ENCODE measurements around the gene NRXN3. TPM values are rescaled to one million over a fixed set of nuclear protein-coding genes. Genes with fewer than 3 reads are reported as not detected.

The NRXN3 gene
- polyA plus RNA-seq, 6 donors from 2014 or later: not detected

DNA sequence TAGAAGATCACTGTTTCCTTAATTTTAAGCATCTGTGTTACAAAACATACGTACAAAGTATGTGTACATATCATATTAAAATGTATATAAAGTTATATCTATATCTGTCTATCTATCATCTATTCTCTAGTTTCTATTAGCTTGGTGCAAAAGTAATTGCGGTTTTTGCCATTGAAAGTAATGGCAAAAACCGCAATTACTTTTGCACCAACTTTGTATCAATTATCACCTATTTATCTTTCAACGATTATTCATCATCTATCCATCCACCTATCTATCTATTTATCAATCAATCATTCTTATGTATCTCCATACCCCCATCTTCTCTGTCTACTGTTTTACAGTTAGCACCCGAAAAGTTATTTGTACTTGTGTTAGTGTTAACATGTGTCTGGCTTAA is 447.6 kb downstream of the NRXN3 start:
- Mint-ChIP-seq H3K4me1 (no peaks in the 10 kb centered on the region), H3K36me3 (no peaks in the 10 kb centered on the region), H3K9me3 (peaks cover 0 to 2% (median 0%) of the 10 kb centered on the region in 7 donors), H3K27me3 (peaks cover 4 to 15% (median 8%) of the 10 kb centered on the region in 3 donors), H3K4me3 (no peak overlapping the region), H3K27ac (no peak overlapping the region)
- ATAC-seq (ENCODE audit: low read depth in 2 of 2) (no peak), DNase-seq (no peak)

GRCh38 chr14:78618368-78618767 is 448.2 kb downstream of the NRXN3 start:
- Mint-ChIP-seq H3K4me3 (no peak overlapping the region), H3K27ac (no peak overlapping the region), H3K27me3 (peaks cover 4 to 15% (median 8%) of the 10 kb centered on the region in 3 donors), H3K9me3 (peaks cover 0 to 2% (median 0%) of the 10 kb centered on the region in 7 donors), H3K4me1 (no peaks in the 10 kb centered on the region), H3K36me3 (no peaks in the 10 kb centered on the region)
- no peak for ATAC-seq (ENCODE audit: low read depth in 2 of 2)
- no peak for DNase-seq

- H3K36me3 Mint-ChIP-seq: no peaks in the 10 kb centered on the region
These were observed 456.9 kb downstream of the NRXN3 start for GRCh38 chr14:78627114-78627513.

GRCh38 chr14:78631551-78631950 is 461.4 kb downstream of the NRXN3 start:
- ATAC-seq (ENCODE audit: low read depth in 2 of 2) (no peak), DNase-seq (no peak)
- Mint-ChIP-seq H3K36me3 (no peaks in the 10 kb centered on the region), H3K4me3 (no peak overlapping the region), H3K27me3 (peaks cover 0 to 5% (median 5%) of the 10 kb centered on the region in 3 donors), H3K9me3 (peaks cover 0 to 4% (median 0%) of the 10 kb centered on the region in 7 donors), H3K27ac (no peak overlapping the region), H3K4me1 (no peaks in the 10 kb centered on the region)

More at GRCh38 chr14:78627114-78627513, 456.9 kb downstream of the NRXN3 start:
- DNase-seq (no peak), ATAC-seq (ENCODE audit: low read depth in 2 of 2) (no peak)
- no peak overlapping the region for H3K27ac Mint-ChIP-seq
- no peaks in the 10 kb centered on the region for H3K4me1 Mint-ChIP-seq
- H3K27me3 Mint-ChIP-seq: no peaks in the 10 kb centered on the region
- no peak overlapping the region for H3K4me3 Mint-ChIP-seq
- H3K9me3 Mint-ChIP-seq: peaks cover 0 to 2% (median 0%) of the 10 kb centered on the region in 7 donors

- H3K27ac Mint-ChIP-seq: no peak overlapping the region
- ATAC-seq (ENCODE audit: low read depth in 2 of 2): no peak
- H3K27me3 Mint-ChIP-seq: peaks cover 8 to 13% (median 11%) of the 10 kb centered on the region in 3 donors
- no peaks in the 10 kb centered on the region for H3K4me1 Mint-ChIP-seq
- DNase-seq: no peak
- H3K9me3 Mint-ChIP-seq: peaks cover 0 to 6% (median 0%) of the 10 kb centered on the region in 7 donors
- no peak overlapping the region for H3K4me3 Mint-ChIP-seq
- H3K36me3 Mint-ChIP-seq: no peaks in the 10 kb centered on the region
These were observed 463.6 kb downstream of the NRXN3 start for GRCh38 chr14:78633752-78634151.

DNA sequence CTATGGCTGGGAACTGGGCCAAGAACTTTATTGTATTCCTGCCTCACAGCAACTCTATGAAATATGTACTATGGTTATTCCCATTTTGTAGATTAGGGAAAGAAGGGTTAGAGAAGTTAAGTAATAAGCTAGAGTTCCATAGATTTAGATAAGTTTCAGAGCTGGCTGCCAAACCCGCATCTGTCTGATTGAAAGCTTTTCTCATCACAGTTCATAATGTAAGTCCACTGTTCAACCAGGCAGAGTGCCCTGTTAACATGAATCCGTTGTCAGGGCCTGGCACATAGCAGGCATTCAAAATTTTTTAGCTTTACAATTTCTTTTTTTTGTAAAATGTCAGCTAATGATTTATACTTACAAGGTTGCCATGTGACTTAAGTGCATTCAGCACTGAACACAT is 467.3 kb downstream of the NRXN3 start:
- Mint-ChIP-seq H3K4me1 (no peaks in the 10 kb centered on the region), H3K27me3 (peaks cover 8 to 14% (median 11%) of the 10 kb centered on the region in 3 donors)
- ATAC-seq (ENCODE audit: low read depth in 2 of 2): no peak

DNA sequence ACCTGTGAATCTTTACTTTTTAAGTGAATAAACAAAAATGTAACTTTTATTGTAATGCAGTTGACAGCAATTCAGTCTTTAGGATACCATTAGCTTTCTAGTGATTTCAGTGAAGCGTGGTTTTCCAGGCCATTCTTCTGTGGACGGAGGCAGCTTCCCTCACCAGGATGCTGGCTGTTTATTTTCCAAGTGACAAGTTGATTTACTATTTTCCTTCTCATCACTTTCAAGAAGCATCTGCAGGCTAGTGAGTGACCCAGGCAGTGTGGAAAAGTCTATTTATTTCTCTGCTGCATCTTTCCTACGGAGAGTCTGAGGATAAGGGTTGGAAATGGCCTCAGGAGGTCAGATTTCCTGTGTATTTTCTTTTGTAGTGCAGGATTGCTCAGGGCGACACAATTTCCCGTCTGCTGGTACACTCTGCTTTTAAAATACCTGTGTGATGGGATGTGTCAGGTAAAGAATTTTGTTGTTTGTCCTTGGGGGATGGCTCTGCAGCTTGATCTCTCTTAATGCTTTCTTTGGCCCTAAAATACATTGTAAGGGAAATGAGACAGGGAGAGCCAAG is 467.8 kb downstream of the NRXN3 start:
- ATAC-seq (ENCODE audit: low read depth in 2 of 2) (no peak), DNase-seq (no peak)
- Mint-ChIP-seq H3K27me3 (peaks cover 8 to 14% (median 11%) of the 10 kb centered on the region in 3 donors), H3K4me1 (no peaks in the 10 kb centered on the region), H3K4me3 (no peak overlapping the region), H3K9me3 (peaks cover 0 to 6% (median 0%) of the 10 kb centered on the region in 7 donors), H3K27ac (no peak overlapping the region), H3K36me3 (no peaks in the 10 kb centered on the region)

More for the DNA sequence above, 467.3 kb downstream of the NRXN3 start:
- no peak for DNase-seq
- no peaks in the 10 kb centered on the region for H3K36me3 Mint-ChIP-seq
- H3K4me3 Mint-ChIP-seq: no peak overlapping the region
- no peak overlapping the region for H3K27ac Mint-ChIP-seq
- H3K9me3 Mint-ChIP-seq: peaks cover 0 to 6% (median 0%) of the 10 kb centered on the region in 7 donors

DNA sequence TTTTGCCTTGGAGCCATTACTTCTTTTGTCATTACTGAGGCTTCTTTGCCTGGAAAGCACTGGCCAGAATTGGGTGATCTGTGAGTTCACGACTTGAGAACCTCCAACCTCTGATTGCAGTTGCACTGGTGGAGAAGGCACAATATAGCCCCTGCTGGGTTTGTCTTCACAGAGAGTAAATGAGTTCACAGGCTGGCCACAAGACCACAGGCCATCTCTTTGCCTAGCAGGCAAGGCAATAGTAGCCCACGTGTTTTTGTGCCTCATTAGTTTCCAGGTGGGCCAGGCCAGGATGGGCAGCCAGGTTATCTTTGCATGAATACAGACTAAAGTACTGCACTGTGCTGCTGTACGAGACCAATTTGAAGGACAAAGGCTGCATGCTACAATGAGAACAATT is 468.8 kb downstream of the NRXN3 start:
- Mint-ChIP-seq H3K27me3 (peaks cover 8 to 14% (median 11%) of the 10 kb centered on the region in 3 donors), H3K27ac (no peak overlapping the region), H3K36me3 (no peaks in the 10 kb centered on the region), H3K4me1 (no peaks in the 10 kb centered on the region), H3K4me3 (no peak overlapping the region), H3K9me3 (peaks cover 0 to 6% (median 0%) of the 10 kb centered on the region in 7 donors)
- DNase-seq (no peak), ATAC-seq (ENCODE audit: low read depth in 2 of 2) (no peak)

- peaks cover 5 to 7% (median 6%) of the 10 kb centered on the region in 3 donors for H3K27me3 Mint-ChIP-seq
- H3K4me1 Mint-ChIP-seq: no peaks in the 10 kb centered on the region
- H3K36me3 Mint-ChIP-seq: no peaks in the 10 kb centered on the region
- H3K27ac Mint-ChIP-seq: no peak overlapping the region
- H3K9me3 Mint-ChIP-seq: peaks cover 0 to 4% (median 0%) of the 10 kb centered on the region in 7 donors
- no peak for ATAC-seq (ENCODE audit: low read depth in 2 of 2)
- H3K4me3 Mint-ChIP-seq: no peak overlapping the region
- DNase-seq: no peak
These were observed 474.8 kb downstream of the NRXN3 start for GRCh38 chr14:78644824-78645559.

DNA sequence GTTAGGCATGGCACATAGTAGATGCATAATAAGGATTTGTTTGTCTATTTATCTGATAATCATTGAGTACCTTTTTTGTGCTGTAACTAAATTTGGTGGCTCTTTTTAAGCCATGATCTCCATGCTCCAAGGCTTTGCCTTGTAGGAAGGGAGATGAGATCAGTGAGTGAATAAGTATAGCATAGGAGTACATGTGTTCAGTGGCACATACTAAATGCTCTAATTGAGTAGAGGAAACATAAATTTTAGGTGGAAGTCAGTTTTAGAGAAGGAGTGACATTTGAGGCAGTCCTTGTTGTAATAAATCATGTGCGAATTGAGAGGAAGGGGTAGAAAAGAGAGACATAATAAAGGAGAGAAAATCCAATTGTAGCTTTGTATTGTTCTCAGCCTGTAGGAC is 482.6 kb downstream of the NRXN3 start:
- DNase-seq: no peak
- H3K4me3 Mint-ChIP-seq: no peak overlapping the region
- H3K4me1 Mint-ChIP-seq: no peaks in the 10 kb centered on the region
- H3K9me3 Mint-ChIP-seq: peaks cover 0 to 5% (median 2%) of the 10 kb centered on the region in 7 donors
- H3K27ac Mint-ChIP-seq: no peak overlapping the region
- H3K27me3 Mint-ChIP-seq: peaks cover 10 to 20% (median 16%) of the 10 kb centered on the region in 3 donors
- H3K36me3 Mint-ChIP-seq: no peaks in the 10 kb centered on the region
- ATAC-seq (ENCODE audit: low read depth in 2 of 2): no peak

GRCh38 chr14:78653173-78653572 is 483.0 kb downstream of the NRXN3 start:
- Mint-ChIP-seq H3K9me3 (peaks cover 0 to 9% (median 2%) of the 10 kb centered on the region in 7 donors), H3K36me3 (no peaks in the 10 kb centered on the region), H3K27me3 (peaks cover 10 to 20% (median 16%) of the 10 kb centered on the region in 3 donors)

GRCh38 chr14:78657451-78657850 is 487.3 kb downstream of the NRXN3 start:
- H3K27me3 Mint-ChIP-seq: peaks cover 4 to 17% (median 8%) of the 10 kb centered on the region in 3 donors

More at GRCh38 chr14:78653173-78653572, 483.0 kb downstream of the NRXN3 start:
- H3K4me3 Mint-ChIP-seq: no peak overlapping the region
- no peak overlapping the region for H3K27ac Mint-ChIP-seq
- DNase-seq (no peak), ATAC-seq (ENCODE audit: low read depth in 2 of 2) (no peak)
- H3K4me1 Mint-ChIP-seq: no peaks in the 10 kb centered on the region

DNA sequence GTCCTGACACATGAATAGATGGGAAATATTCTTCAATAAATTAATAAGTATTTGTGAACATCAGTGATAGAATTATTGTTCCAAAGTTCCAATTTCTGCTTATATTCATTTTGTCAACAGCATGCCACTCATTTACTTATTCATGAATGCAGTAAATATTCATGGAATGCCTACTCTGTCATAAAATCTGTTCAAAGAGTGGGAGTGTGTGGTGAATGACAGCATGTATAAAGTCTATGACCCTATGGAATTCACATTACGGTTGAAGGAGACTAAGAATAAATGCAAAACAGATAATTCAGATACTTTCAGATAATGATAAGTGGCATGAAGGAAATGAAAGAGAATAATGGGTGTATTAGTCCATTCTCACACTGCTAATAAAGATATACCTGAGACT is 494.7 kb downstream of the NRXN3 start:
- no peak overlapping the region for H3K27ac Mint-ChIP-seq
- DNase-seq: no peak
- H3K9me3 Mint-ChIP-seq: peaks cover 0 to 5% (median 0%) of the 10 kb centered on the region in 7 donors
- H3K4me3 Mint-ChIP-seq: no peak overlapping the region
- ATAC-seq (ENCODE audit: low read depth in 2 of 2): no peak
- no peaks in the 10 kb centered on the region for H3K4me1 Mint-ChIP-seq
- peaks cover 0 to 9% (median 0%) of the 10 kb centered on the region in 3 donors for H3K27me3 Mint-ChIP-seq
- no peaks in the 10 kb centered on the region for H3K36me3 Mint-ChIP-seq

More at GRCh38 chr14:78657451-78657850, 487.3 kb downstream of the NRXN3 start:
- DNase-seq: no peak
- H3K27ac Mint-ChIP-seq: no peak overlapping the region
- H3K36me3 Mint-ChIP-seq: no peaks in the 10 kb centered on the region
- peaks cover 0 to 11% (median 2%) of the 10 kb centered on the region in 7 donors for H3K9me3 Mint-ChIP-seq
- no peaks in the 10 kb centered on the region for H3K4me1 Mint-ChIP-seq
- no peak overlapping the region for H3K4me3 Mint-ChIP-seq
- ATAC-seq (ENCODE audit: low read depth in 2 of 2): no peak

Measured in naive B cell (primary cell).